ENCODE measurements around the gene PLEKHB1. TPM values are rescaled to one million over a fixed set of nuclear protein-coding genes. Genes with fewer than 3 reads are reported as not detected.
A peak's percentile ranks its signal among the peaks of the same experiment; 100 is the strongest.

PLEKHB1 gene
- total and polyA plus RNA-seq, 12 donors = 1.3 to 11.2 (median 2.6) TPM

- no peak for TF ChIP-seq POLR2A (IDR thresholded peaks at IDR 0.05)
- TF ChIP-seq CTCF (IDR thresholded peaks at IDR 0.05) = no peak
- peak in 2 of 7 donors; percentile 21 to 23 for DNase-seq
- no peaks in the 10 kb centered on the region for H3K36me3 ChIP-seq (replicated peaks in 1 of 2)
- H3K4me1 ChIP-seq (replicated peaks in 1 of 2) = peaks cover 0 to 19% of the 10 kb centered on the region in 2 donors
- intact Hi-C loops (cut with DNase I) = loop anchor here in 1 of 2 donors (2.0 to 5.0 kb wide), 3 partner anchors 33 to 358 kb away; no protein-coding TSS in a partner anchor
- WGBS, 4 donors = 19 to 47% (median 31%) methylated on average over 4 to 25 of the region's 25 CpGs
- H3K9me3 ChIP-seq (replicated peaks in 1 of 3) = no peaks in the 10 kb centered on the region
- no peaks in the 10 kb centered on the region for H3K27me3 ChIP-seq
- H3K4me3 ChIP-seq = peak overlapping the region in 1 of 4 donors; percentile 45
- H3K27ac ChIP-seq = no peak overlapping the region
Observed at GRCh38 chr11:73660497-73661034, 14.2 kb downstream of the PLEKHB1 start.

GRCh38 chr11:73661035-73661628 lies 14.8 kb downstream of the PLEKHB1 start:
- DNase-seq = peak; percentile 86 to 95 (median 90)
- TF ChIP-seq POLR2A (IDR thresholded peaks at IDR 0.05) = no peak
- TF ChIP-seq CTCF (IDR thresholded peaks at IDR 0.05) = peak; percentile 89 to 99 (median 98)
- intact Hi-C loops (cut with DNase I) = loop anchor here in 1 of 2 donors (2.0 to 5.0 kb wide), 3 partner anchors 34 to 359 kb away; no protein-coding TSS in a partner anchor
- H3K9me3 ChIP-seq (replicated peaks in 1 of 3) = no peaks in the 10 kb centered on the region
- no peaks in the 10 kb centered on the region for H3K36me3 ChIP-seq (replicated peaks in 1 of 2)
- H3K4me3 ChIP-seq = peak overlapping the region in 1 of 4 donors; percentile 45
- WGBS, 4 donors = 3 to 9% (median 5%) methylated on average over 8 to 40 of the region's 40 CpGs
- peaks cover 0 to 19% of the 10 kb centered on the region in 2 donors for H3K4me1 ChIP-seq (replicated peaks in 1 of 2)
- no peak overlapping the region for H3K27ac ChIP-seq
- H3K27me3 ChIP-seq = no peaks in the 10 kb centered on the region

- intact Hi-C loops (cut with DNase I) = loop anchor here in 1 of 2 donors (5.0 kb wide), 2 partner anchors 35 to 360 kb away; no protein-coding TSS in a partner anchor
- no peak for TF ChIP-seq POLR2A (IDR thresholded peaks at IDR 0.05)
- TF ChIP-seq CTCF (IDR thresholded peaks at IDR 0.05) = no peak
- 87 to 97% (median 91%) methylated on average over 3 of the region's 3 CpGs for WGBS, 4 donors
Observed at GRCh38 chr11:73662445-73663157, 16.2 kb downstream of the PLEKHB1 start.

More at GRCh38 chr11:73662445-73663157, 16.2 kb downstream of the PLEKHB1 start:
- peaks cover 0 to 19% of the 10 kb centered on the region in 2 donors for H3K4me1 ChIP-seq (replicated peaks in 1 of 2)
- no peaks in the 10 kb centered on the region for H3K27me3 ChIP-seq
- no peaks in the 10 kb centered on the region for H3K36me3 ChIP-seq (replicated peaks in 1 of 2)
- peak in 1 of 7 donors; percentile 36 for DNase-seq
- H3K4me3 ChIP-seq = no peak overlapping the region
- no peaks in the 10 kb centered on the region for H3K9me3 ChIP-seq (replicated peaks in 1 of 3)
- H3K27ac ChIP-seq = no peak overlapping the region

All from adrenal gland (tissue), 12 donors.